Nephron progenitor cell (in vitro differentiated cells): ENCODE measurements around the gene MRPL51.
"Not testable (repeated sequence)": the region's sequence is repeated elsewhere in the genome, so short reads cannot be mapped to it uniquely, and the experiment has no call there.

Experiments
- DNase-seq: peaks from one replicate; pipeline ENCODE4 v3.0.0; 2021
- H3K27ac Mint-ChIP-seq: 2 replicates; pipeline ENCODE4 v1.8.0; 2021; ENCODE audit warnings: mild to moderate bottlenecking, moderate library complexity, mixed read lengths
- H3K27me3 Mint-ChIP-seq: 2 replicates; pipeline ENCODE4 v1.8.0; 2021; ENCODE audit warnings: mild to moderate bottlenecking, low read depth, mixed read lengths; ENCODE audit not compliant: poor library complexity
- H3K36me3 Mint-ChIP-seq: 2 replicates; pipeline ENCODE4 v1.8.0; 2021; ENCODE audit warnings: low read depth, mixed read lengths
- H3K4me1 Mint-ChIP-seq: 2 replicates; pipeline ENCODE4 v1.8.0; 2021; ENCODE audit warnings: mixed read lengths
- H3K4me3 Mint-ChIP-seq: 2 replicates; pipeline ENCODE4 v1.8.0; 2021; ENCODE audit warnings: mild to moderate bottlenecking, moderate library complexity, mixed read lengths
- H3K9me3 Mint-ChIP-seq: 2 replicates; pipeline ENCODE4 v1.8.0; 2021; ENCODE audit warnings: mild to moderate bottlenecking, moderate library complexity, mixed read lengths
- TF ChIP-seq, protein P1 (sequence below): fragments of 200-600 bp; sonication (generic); IDR thresholded peaks from 2 replicates; pipeline ENCODE4 v1.5.0; 2021; ENCODE audit warnings: antibody characterized with exemption

The MRPL51 gene

DNA sequence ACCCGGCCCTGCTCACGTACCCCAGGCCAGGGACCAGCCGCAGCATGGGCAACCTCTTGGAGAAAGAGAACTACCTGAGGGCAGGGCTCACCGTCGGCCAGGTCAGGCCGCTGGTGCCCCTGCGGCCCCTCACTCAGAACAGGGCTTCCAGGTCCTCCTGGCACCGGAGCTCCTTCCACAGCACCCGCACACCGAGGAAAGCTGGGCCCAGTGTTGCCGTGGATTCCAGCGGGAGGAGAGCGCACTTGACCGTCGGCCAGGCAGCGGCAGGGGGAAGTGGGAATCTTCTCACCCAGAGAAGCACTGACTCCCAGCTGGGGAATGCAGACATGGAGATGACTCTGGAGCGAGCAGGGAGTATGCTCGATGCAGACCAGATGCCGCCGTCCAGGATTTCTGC, 14.6 kb downstream of the MRPL51 start:
- Mint-ChIP-seq H3K4me3 (no peak overlapping the region), H3K4me1 (no peaks in the 10 kb centered on the region), H3K27ac (no peak overlapping the region), H3K9me3 (peaks cover 23% of the 10 kb centered on the region), H3K27me3 (peaks cover 31% of the 10 kb centered on the region), H3K36me3 (no peaks in the 10 kb centered on the region)
- TF ChIP-seq, protein P1, sequence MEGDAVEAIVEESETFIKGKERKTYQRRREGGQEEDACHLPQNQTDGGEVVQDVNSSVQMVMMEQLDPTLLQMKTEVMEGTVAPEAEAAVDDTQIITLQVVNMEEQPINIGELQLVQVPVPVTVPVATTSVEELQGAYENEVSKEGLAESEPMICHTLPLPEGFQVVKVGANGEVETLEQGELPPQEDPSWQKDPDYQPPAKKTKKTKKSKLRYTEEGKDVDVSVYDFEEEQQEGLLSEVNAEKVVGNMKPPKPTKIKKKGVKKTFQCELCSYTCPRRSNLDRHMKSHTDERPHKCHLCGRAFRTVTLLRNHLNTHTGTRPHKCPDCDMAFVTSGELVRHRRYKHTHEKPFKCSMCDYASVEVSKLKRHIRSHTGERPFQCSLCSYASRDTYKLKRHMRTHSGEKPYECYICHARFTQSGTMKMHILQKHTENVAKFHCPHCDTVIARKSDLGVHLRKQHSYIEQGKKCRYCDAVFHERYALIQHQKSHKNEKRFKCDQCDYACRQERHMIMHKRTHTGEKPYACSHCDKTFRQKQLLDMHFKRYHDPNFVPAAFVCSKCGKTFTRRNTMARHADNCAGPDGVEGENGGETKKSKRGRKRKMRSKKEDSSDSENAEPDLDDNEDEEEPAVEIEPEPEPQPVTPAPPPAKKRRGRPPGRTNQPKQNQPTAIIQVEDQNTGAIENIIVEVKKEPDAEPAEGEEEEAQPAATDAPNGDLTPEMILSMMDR, result no peak
- DNase-seq, result no peak

GRCh38 chr12:6477601-6478377, 15.3 kb downstream of the MRPL51 start:
- peaks cover 29% of the 10 kb centered on the region for H3K27me3 Mint-ChIP-seq
- DNase-seq, H3K4me1 Mint-ChIP-seq, H3K4me3 Mint-ChIP-seq, H3K27ac Mint-ChIP-seq, H3K36me3 Mint-ChIP-seq: not testable (repeated sequence)
- peaks cover 23% of the 10 kb centered on the region for H3K9me3 Mint-ChIP-seq

GRCh38 chr12:6476489-6476888, 16.6 kb downstream of the MRPL51 start:
- H3K4me3 Mint-ChIP-seq, result no peak overlapping the region
- no peak overlapping the region for H3K27ac Mint-ChIP-seq
- TF ChIP-seq, protein P1, result no peak
- peaks cover 32% of the 10 kb centered on the region for H3K27me3 Mint-ChIP-seq
- H3K4me1 Mint-ChIP-seq, result peaks cover under 1% of the 10 kb centered on the region
- DNase-seq, result no peak
- no peaks in the 10 kb centered on the region for H3K36me3 Mint-ChIP-seq
- H3K9me3 Mint-ChIP-seq, result peaks cover 23% of the 10 kb centered on the region

GRCh38 chr12:6475233-6475975, 17.7 kb downstream of the MRPL51 start:
- H3K4me3 Mint-ChIP-seq, DNase-seq, H3K4me1 Mint-ChIP-seq, H3K36me3 Mint-ChIP-seq, H3K27ac Mint-ChIP-seq: not testable (repeated sequence)
- peaks cover 28% of the 10 kb centered on the region for H3K27me3 Mint-ChIP-seq
- peaks cover 23% of the 10 kb centered on the region for H3K9me3 Mint-ChIP-seq

- H3K4me3 Mint-ChIP-seq, result peak overlapping the region; percentile 17
- no peaks in the 10 kb centered on the region for H3K36me3 Mint-ChIP-seq
- no peak for DNase-seq
- H3K27me3 Mint-ChIP-seq, result peaks cover 17% of the 10 kb centered on the region
- peaks cover 19% of the 10 kb centered on the region for H3K4me1 Mint-ChIP-seq
- H3K9me3 Mint-ChIP-seq, result peaks cover 23% of the 10 kb centered on the region
- TF ChIP-seq, protein P1, result no peak
- no peak overlapping the region for H3K27ac Mint-ChIP-seq
Measured at GRCh38 chr12:6472491-6472890, 20.6 kb downstream of the MRPL51 start.

DNA sequence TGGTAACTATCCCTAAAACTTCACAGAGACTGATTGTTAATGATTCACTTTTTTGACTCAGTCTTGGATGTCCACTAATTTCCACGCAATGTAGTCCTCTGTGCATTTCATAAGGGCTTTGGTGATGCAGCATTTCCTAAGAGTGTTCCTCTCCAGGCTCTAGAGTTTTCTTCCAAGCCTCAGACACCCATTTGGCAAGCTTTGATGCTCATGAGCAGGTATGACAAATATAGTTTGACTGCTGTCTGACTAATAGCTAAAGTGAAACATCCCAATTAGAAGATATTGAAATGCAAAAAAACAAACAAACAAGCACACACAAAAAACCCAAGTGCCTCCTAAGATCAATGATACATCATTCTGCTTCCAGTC, 21.1 kb downstream of the MRPL51 start:
- Mint-ChIP-seq H3K36me3 (no peaks in the 10 kb centered on the region), H3K27ac (no peak overlapping the region), H3K9me3 (peaks cover 21% of the 10 kb centered on the region), H3K27me3 (peaks cover 22% of the 10 kb centered on the region), H3K4me3 (peak overlapping the region; percentile 85), H3K4me1 (peaks cover 19% of the 10 kb centered on the region)
- DNase-seq, result no peak
- TF ChIP-seq, protein P1, result no peak
